Right lobe of liver (tissue), 6 donors: Measurements from ENCODE around the gene PPP1CA. TPM values are rescaled to one million over a fixed set of nuclear protein-coding genes. Genes with fewer than 3 reads are reported as not detected.
A peak's percentile ranks its signal among the peaks of the same experiment; 100 is the strongest.

Experiments
- ATAC-seq, 4 donors: fragments of 200-7000 bp; cut with Tn5 transposase; one replicate each; pipeline ENCODE4 v1.9.1; 2020; ENCODE audit warnings: mild to moderate bottlenecking in 4 of 4, moderate library complexity in 4 of 4
- DNase-seq, 3 donors: peaks; one replicate each; pipeline ENCODE4 v3.0.0-alpha.2; 2020
- H3K27ac ChIP-seq, 3 donors: fragments of 200-600 bp; one replicate each; pipeline ENCODE4 v1.8.0; 2022
- H3K27me3 ChIP-seq, 2 donors: fragments of 200-600 bp; one replicate each; pipeline ENCODE4 v1.8.0; 2022
- H3K36me3 ChIP-seq, 4 donors: fragments of 200-600 bp; sonication (generic) in 1 of 4; one replicate each; pipeline versions ENCODE4 v1.5.1 to v1.8.0; 2017 to 2022; ENCODE audit warnings: control low read depth in 1 of 4
- H3K4me1 ChIP-seq, 4 donors: fragments of 200-600 bp; sonication (generic) in 1 of 4; one replicate each; pipeline versions ENCODE4 v1.5.1 to v1.8.0; 2017 to 2022; ENCODE audit warnings: control low read depth in 1 of 4
- H3K4me3 ChIP-seq, 3 donors: fragments of 200-600 bp; one replicate each; pipeline ENCODE4 v1.8.0; 2022
- H3K9me3 ChIP-seq, 4 donors: fragments of 200-600 bp; sonication (generic) in 1 of 4; one replicate each; pipeline versions ENCODE4 v1.5.1 to v1.8.0; 2017 to 2022; ENCODE audit warnings: control low read depth in 1 of 4
- POLR2A ChIP-seq: fragments of 450-650 bp; IDR thresholded peaks from one replicate; pipeline ENCODE4 v1.6.1; 2017; ENCODE audit warnings: antibody characterized with exemption, mild to moderate bottlenecking
- WGBS: methylation state at CpG from one replicate; pipeline ENCODE4 v1.1.6; 2018; ENCODE audit warnings: low coverage, low lambda C conversion rate; ENCODE audit not compliant: insufficient coverage; ENCODE audit errors: missing lambda C conversion rate; 5-methylcytosine and 5-hydroxymethylcytosine counted together
- intact Hi-C, 2 donors: fragments of 100-400 bp; cut with DNase I; formaldehyde crosslinking; loops; one replicate each; pipeline versions ENCODE4 v1.11.2 to v1.14.1; 2022
- total RNA-seq, 6 experiments: library from RNA; depleted of rRNA in 2 of 6; stranded (reverse); fragments of >200 nt in 2 of 6; fragmentation: NEBNext Ultra II Directional in 3 of 6; extraction: Animal tissue kit (Norgen Biotek cat#: 25700) in 3 of 6; gene quantifications; one replicate each; pipeline versions ENCODE4 v1.1.0 to v1.2.4, GENCODE V29; 2016 to 2023
- TF ChIP-seq, protein P1 (sequence below), 4 donors: fragments of 200-600 bp in 3 of 4; fragments of 450-650 bp in 1 of 4; IDR thresholded peaks; one replicate each; pipeline versions ENCODE4 v1.5.1 to v1.8.0; 2016 to 2022; ENCODE audit warnings: antibody characterized with exemption in 4 of 4, mild to moderate bottlenecking in 2 of 4
- donor health status: DM: no; HTN: yes; CAD: no.
- donor health status: DM: no; HTN: no; CAD: no.
- donor health status: DM: no; HTN: no; CAD: no.
- donor health status: DM: no; HTN: yes; CAD: no.
- donor health status: DM: no; HTN: yes; CAD: no.

PPP1CA gene
- total RNA-seq, 6 experiments from 2014 or later, result 64.2 to 102 (median 71.1) TPM

DNA sequence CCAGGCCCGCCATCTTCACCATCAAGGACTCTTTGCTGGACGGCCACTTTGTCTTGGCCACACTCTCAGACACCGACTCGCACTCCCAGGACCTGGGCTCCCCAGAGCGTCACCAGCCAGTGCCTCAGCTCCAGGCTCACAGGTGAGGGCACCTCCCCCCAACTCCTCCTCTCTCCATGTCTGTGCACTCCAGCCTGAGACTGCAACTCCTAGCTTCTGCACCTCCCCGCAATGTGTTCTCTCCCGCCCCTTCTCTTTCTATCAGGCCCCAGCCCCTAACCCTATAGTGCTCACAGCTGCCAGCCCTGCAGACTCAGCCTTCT is 5.4 kb downstream of the PPP1CA start:
- WGBS, result 96% methylated on average over 4 of the region's 7 CpGs
- ATAC-seq (no peak), DNase-seq (no peak)
- H3K4me3 ChIP-seq, result no peak overlapping the region
- no peaks in the 10 kb centered on the region for H3K27me3 ChIP-seq
- no peak overlapping the region for H3K27ac ChIP-seq
- peaks cover 3 to 37% (median 17%) of the 10 kb centered on the region in 4 donors for H3K36me3 ChIP-seq
- TF ChIP-seq, protein P1, sequence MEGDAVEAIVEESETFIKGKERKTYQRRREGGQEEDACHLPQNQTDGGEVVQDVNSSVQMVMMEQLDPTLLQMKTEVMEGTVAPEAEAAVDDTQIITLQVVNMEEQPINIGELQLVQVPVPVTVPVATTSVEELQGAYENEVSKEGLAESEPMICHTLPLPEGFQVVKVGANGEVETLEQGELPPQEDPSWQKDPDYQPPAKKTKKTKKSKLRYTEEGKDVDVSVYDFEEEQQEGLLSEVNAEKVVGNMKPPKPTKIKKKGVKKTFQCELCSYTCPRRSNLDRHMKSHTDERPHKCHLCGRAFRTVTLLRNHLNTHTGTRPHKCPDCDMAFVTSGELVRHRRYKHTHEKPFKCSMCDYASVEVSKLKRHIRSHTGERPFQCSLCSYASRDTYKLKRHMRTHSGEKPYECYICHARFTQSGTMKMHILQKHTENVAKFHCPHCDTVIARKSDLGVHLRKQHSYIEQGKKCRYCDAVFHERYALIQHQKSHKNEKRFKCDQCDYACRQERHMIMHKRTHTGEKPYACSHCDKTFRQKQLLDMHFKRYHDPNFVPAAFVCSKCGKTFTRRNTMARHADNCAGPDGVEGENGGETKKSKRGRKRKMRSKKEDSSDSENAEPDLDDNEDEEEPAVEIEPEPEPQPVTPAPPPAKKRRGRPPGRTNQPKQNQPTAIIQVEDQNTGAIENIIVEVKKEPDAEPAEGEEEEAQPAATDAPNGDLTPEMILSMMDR (IDR thresholded peaks at IDR 0.05), result no peak
- intact Hi-C loops, result loop anchor here in 1 of 2 donors (10.0 kb wide), 1 partner anchor 109 kb away; the partner anchor contains the start of genes CDK2AP2 and PITPNM1
- H3K4me1 ChIP-seq, result peaks cover 0 to 19% (median 5%) of the 10 kb centered on the region in 4 donors
- H3K9me3 ChIP-seq, result no peaks in the 10 kb centered on the region

DNA sequence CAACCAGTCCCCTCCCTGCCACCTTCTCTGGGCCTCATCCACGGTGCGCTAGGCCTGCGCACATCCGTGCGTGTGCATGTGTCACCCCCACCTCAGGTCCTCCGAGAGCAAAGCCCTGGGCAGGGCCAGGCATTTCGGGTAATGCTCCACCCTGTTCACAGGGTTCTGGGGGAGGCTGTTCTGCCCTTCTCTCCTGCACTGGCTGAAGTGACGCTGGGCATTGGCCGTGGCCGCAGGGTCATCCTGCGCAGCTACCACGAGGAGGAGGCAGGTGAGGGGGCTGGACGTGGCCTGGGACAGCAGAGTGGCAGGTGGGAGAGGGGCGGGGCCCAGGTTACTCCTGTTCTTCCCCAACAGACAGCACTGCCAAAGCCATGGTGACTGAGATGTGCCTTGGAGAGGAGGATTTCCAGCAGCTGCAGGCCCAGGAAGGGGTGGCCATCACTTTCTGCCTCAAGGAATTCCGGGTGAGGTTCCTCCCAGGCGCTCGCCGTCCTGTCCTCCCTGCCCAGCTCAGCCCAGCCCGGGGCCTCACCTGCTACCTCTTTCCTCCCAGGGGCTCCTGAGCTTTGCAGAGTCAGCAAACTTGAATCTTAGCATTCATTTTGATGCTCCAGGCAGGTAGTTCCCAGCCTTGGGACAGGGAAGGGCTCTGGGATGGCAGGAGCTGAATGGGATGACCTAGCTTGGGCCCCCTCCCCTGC is 6.0 kb downstream of the PPP1CA start:
- no peak overlapping the region for H3K4me3 ChIP-seq
- no peaks in the 10 kb centered on the region for H3K27me3 ChIP-seq
- WGBS, result 50% methylated on average over 2 of the region's 19 CpGs
- peaks cover 0 to 20% (median 4%) of the 10 kb centered on the region in 4 donors for H3K4me1 ChIP-seq
- DNase-seq (no peak), ATAC-seq (no peak)
- intact Hi-C loops, result loop anchor here in 1 of 2 donors (10.0 kb wide), 1 partner anchor 109 kb away; the partner anchor contains the start of genes CDK2AP2 and PITPNM1
- no peak overlapping the region for H3K27ac ChIP-seq
- no peak for TF ChIP-seq POLR2A
- H3K36me3 ChIP-seq, result peaks cover 3 to 37% (median 17%) of the 10 kb centered on the region in 4 donors
- H3K9me3 ChIP-seq, result no peaks in the 10 kb centered on the region

GRCh38 chr11:67393990-67394389 is 7.7 kb downstream of the PPP1CA start:
- no peak overlapping the region for H3K4me3 ChIP-seq

GRCh38 chr11:67393437-67393836 is 8.2 kb downstream of the PPP1CA start:
- intact Hi-C loops, result loop anchor here (5.0 to 10.0 kb wide), 2 partner anchors 111 to 114 kb away; partner anchors contain the start of genes CDK2AP2 (in 2 of the 2) and PITPNM1 (in 2 of the 2)
- Histone ChIP-seq H3K27ac (no peak overlapping the region), H3K27me3 (no peaks in the 10 kb centered on the region), H3K4me1 (peaks cover 0 to 12% (median 0%) of the 10 kb centered on the region in 4 donors), H3K4me3 (no peak overlapping the region), H3K36me3 (peaks cover 3 to 18% (median 11%) of the 10 kb centered on the region in 4 donors), H3K9me3 (no peaks in the 10 kb centered on the region)
- 80% methylated on average over 6 of the region's 18 CpGs for WGBS
- no peak for ATAC-seq
- TF ChIP-seq, protein P1 (IDR thresholded peaks at IDR 0.05), result no peak
- TF ChIP-seq POLR2A, result no peak
- DNase-seq, result no peak

More at GRCh38 chr11:67393990-67394389, 7.7 kb downstream of the PPP1CA start:
- Histone ChIP-seq H3K4me1 (peaks cover 0 to 12% (median 0%) of the 10 kb centered on the region in 4 donors), H3K9me3 (no peaks in the 10 kb centered on the region), H3K36me3 (peaks cover 3 to 24% (median 14%) of the 10 kb centered on the region in 4 donors), H3K27me3 (no peaks in the 10 kb centered on the region), H3K27ac (no peak overlapping the region)
- DNase-seq, result no peak
- 69% methylated on average over 4 of the region's 5 CpGs for WGBS
- no peak for ATAC-seq
- TF ChIP-seq, protein P1 (IDR thresholded peaks at IDR 0.05), result no peak
- TF ChIP-seq POLR2A, result no peak
- intact Hi-C loops, result loop anchor here (5.0 to 10.0 kb wide), 2 partner anchors 111 to 113 kb away; partner anchors contain the start of genes CDK2AP2 (in 2 of the 2) and PITPNM1 (in 2 of the 2)

DNA sequence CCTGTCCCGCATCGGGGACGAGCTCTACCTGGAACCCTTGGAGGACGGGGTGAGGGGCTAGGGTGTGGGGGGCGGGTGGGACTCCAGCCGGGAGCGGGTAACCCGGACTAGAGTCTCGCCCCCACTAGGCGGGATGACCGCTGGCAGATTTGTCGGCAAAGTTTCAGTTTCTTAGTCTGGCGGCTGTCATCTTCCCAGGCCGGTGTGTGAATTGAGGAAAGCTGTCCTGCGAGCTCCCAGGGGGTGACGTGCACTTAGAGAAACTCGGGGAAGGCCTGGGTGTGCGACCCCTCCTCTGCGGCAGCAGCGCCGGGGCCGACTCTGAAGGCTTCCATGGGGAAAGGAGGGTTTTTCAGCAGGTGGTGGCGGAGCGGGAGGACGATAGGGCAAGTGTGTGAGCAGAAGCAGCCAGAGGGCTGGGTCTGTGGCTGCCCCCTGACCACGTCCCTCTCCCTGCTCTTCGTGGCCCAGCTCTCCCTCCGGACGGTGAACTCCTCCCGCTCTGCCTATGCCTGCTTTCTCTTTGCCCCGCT is 9.4 kb downstream of the PPP1CA start:
- Histone ChIP-seq H3K27me3 (no peaks in the 10 kb centered on the region), H3K36me3 (peaks cover 0 to 6% (median 3%) of the 10 kb centered on the region in 4 donors), H3K4me1 (peaks cover 0 to 12% (median 0%) of the 10 kb centered on the region in 4 donors), H3K27ac (peak overlapping the region; percentile 49 to 79 (median 68)), H3K9me3 (no peaks in the 10 kb centered on the region), H3K4me3 (peak overlapping the region; percentile 74 to 92 (median 84))
- TF ChIP-seq POLR2A, result no peak
- TF ChIP-seq, protein P1 (IDR thresholded peaks at IDR 0.05), result no peak
- DNase-seq (no peak), ATAC-seq (peak in 3 of 4 donors; percentile 1 to 19 (median 5))
- 6% methylated on average over 10 of the region's 31 CpGs for WGBS
- intact Hi-C loops, result loop anchor here (5.0 to 10.0 kb wide), 2 partner anchors 113 to 115 kb away; partner anchors contain the start of genes CDK2AP2 (in 2 of the 2) and PITPNM1 (in 2 of the 2)
